ENCODE measurements around the gene SLC40A1.

The SLC40A1 gene

GRCh38 chr2:189580658-189581353, at the start of gene SLC40A1:
Gene SLC40A1, minus strand, starts transcription at chr2:189580786. Its CDS starts 326 bp downstream, at chr2:189580460.
- no peaks in the 10 kb centered on the region for H3K36me3 ChIP-seq (ENCODE audit: control insufficient read depth, insufficient read depth, low read length)
- no peaks in the 10 kb centered on the region for H3K27me3 ChIP-seq (ENCODE audit: control insufficient read depth, insufficient read depth, low read length)
- peaks cover 2% of the 10 kb centered on the region for H3K4me1 ChIP-seq (ENCODE audit: control insufficient read depth, insufficient read depth, low read length)
- peak within 1 kb of the TSS; percentile 83 for H3K4me3 ChIP-seq (ENCODE audit: low read length)
- H3K27ac ChIP-seq (ENCODE audit: low read depth, low read length): peak within 1 kb of the TSS; percentile 72
- H3K9ac ChIP-seq (ENCODE audit: low read length): peak within 1 kb of the TSS; percentile 32

- no peaks in the 10 kb centered on the region for H3K36me3 ChIP-seq (ENCODE audit: control insufficient read depth, insufficient read depth, low read length)
- peaks cover 2% of the 10 kb centered on the region for H3K4me1 ChIP-seq (ENCODE audit: control insufficient read depth, insufficient read depth, low read length)
- H3K27me3 ChIP-seq (ENCODE audit: control insufficient read depth, insufficient read depth, low read length): no peaks in the 10 kb centered on the region
- no peak overlapping the region for H3K4me3 ChIP-seq (ENCODE audit: low read length)
- no peak overlapping the region for H3K9ac ChIP-seq (ENCODE audit: low read length)
- H3K27ac ChIP-seq (ENCODE audit: low read depth, low read length): no peak overlapping the region
Measured at GRCh38 chr2:189629531-189630453, 49.2 kb upstream of the SLC40A1 start.

GRCh38 chr2:189628817-189629530, 48.4 kb upstream of the SLC40A1 start:
- Histone ChIP-seq H3K36me3 (ENCODE audit: control insufficient read depth, insufficient read depth, low read length) (no peaks in the 10 kb centered on the region), H3K9ac (ENCODE audit: low read length) (no peak overlapping the region), H3K4me1 (ENCODE audit: control insufficient read depth, insufficient read depth, low read length) (peaks cover 2% of the 10 kb centered on the region), H3K27ac (ENCODE audit: low read depth, low read length) (no peak overlapping the region), H3K4me3 (ENCODE audit: low read length) (no peak overlapping the region), H3K27me3 (ENCODE audit: control insufficient read depth, insufficient read depth, low read length) (no peaks in the 10 kb centered on the region)

- H3K27ac ChIP-seq (ENCODE audit: low read depth, low read length): no peak overlapping the region
- H3K27me3 ChIP-seq (ENCODE audit: control insufficient read depth, insufficient read depth, low read length): no peaks in the 10 kb centered on the region
- no peak overlapping the region for H3K4me3 ChIP-seq (ENCODE audit: low read length)
- no peaks in the 10 kb centered on the region for H3K36me3 ChIP-seq (ENCODE audit: control insufficient read depth, insufficient read depth, low read length)
- H3K9ac ChIP-seq (ENCODE audit: low read length): no peak overlapping the region
- peaks cover 2% of the 10 kb centered on the region for H3K4me1 ChIP-seq (ENCODE audit: control insufficient read depth, insufficient read depth, low read length)
Measured at GRCh38 chr2:189627789-189628188, 47.2 kb upstream of the SLC40A1 start.

DNA sequence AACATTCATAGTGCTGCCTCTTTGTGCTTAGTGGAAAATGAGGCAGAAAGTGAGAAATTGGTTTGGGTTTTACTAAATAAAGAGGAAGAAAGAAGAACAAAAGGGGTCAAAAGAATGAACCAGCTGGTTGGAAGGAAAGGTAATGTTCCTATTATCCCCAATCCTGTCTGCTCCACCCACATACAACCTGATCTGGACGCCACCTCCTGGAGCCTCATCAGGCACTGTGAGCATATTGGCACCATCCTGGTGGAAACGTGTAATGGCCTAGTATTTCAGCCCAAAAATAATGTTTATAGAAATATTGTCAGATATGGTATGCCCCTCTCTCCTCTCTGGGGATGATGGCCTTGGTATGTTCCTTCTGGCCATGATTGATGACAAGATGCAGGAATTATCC, 45.0 kb upstream of the SLC40A1 start:
- Histone ChIP-seq H3K9ac (ENCODE audit: low read length) (no peak overlapping the region), H3K27me3 (ENCODE audit: control insufficient read depth, insufficient read depth, low read length) (no peaks in the 10 kb centered on the region), H3K4me3 (ENCODE audit: low read length) (no peak overlapping the region)

GRCh38 chr2:189624648-189625355, 44.2 kb upstream of the SLC40A1 start:
- no peak overlapping the region for H3K4me3 ChIP-seq (ENCODE audit: low read length)
- no peaks in the 10 kb centered on the region for H3K27me3 ChIP-seq (ENCODE audit: control insufficient read depth, insufficient read depth, low read length)
- H3K9ac ChIP-seq (ENCODE audit: low read length): no peak overlapping the region
- no peak overlapping the region for H3K27ac ChIP-seq (ENCODE audit: low read depth, low read length)
- H3K36me3 ChIP-seq (ENCODE audit: control insufficient read depth, insufficient read depth, low read length): no peaks in the 10 kb centered on the region
- H3K4me1 ChIP-seq (ENCODE audit: control insufficient read depth, insufficient read depth, low read length): no peaks in the 10 kb centered on the region

More for the DNA sequence above, 45.0 kb upstream of the SLC40A1 start:
- Histone ChIP-seq H3K36me3 (ENCODE audit: control insufficient read depth, insufficient read depth, low read length) (no peaks in the 10 kb centered on the region), H3K27ac (ENCODE audit: low read depth, low read length) (no peak overlapping the region), H3K4me1 (ENCODE audit: control insufficient read depth, insufficient read depth, low read length) (no peaks in the 10 kb centered on the region)

DNA sequence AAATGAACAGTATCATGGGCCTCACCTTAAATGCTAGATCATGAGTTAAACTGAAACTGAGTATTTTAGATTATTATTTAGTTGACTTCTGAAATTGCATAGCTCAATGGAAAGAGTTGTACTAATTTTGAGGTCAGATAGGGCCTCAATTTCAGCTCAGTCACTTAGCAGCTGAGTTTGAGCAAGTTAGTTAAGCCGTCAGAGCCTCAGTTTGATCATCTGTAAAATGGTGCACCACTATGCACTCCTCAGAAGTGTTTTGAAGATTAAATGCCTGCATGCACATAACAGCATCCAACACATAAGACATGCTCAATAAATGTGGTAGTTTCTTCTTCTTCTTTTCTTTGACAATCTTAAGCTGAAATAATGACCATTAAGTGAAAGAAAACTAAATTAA, 42.5 kb upstream of the SLC40A1 start:
- Histone ChIP-seq H3K27me3 (ENCODE audit: control insufficient read depth, insufficient read depth, low read length) (no peaks in the 10 kb centered on the region), H3K27ac (ENCODE audit: low read depth, low read length) (no peak overlapping the region), H3K4me3 (ENCODE audit: low read length) (no peak overlapping the region), H3K4me1 (ENCODE audit: control insufficient read depth, insufficient read depth, low read length) (no peaks in the 10 kb centered on the region), H3K36me3 (ENCODE audit: control insufficient read depth, insufficient read depth, low read length) (no peaks in the 10 kb centered on the region), H3K9ac (ENCODE audit: low read length) (no peak overlapping the region)

DNA sequence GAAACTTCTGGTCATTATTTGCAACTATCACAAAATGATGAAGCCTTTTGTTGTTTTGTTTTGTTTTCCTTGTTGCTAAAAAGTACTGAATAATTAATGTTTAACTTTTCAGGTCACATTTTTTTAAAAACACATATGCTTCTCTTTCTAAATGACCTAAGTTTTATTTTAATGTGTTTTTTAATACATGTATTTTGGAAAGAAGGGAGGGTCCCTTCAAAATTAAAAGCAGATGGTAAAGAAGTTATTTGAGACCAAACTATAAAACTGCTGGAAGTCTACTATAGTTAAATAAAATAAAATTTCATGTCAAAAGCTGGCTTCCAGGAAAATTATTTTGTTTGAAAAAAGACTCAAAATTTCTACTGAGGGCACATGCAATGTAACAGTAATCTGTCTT, 41.2 kb upstream of the SLC40A1 start:
- no peak overlapping the region for H3K27ac ChIP-seq (ENCODE audit: low read depth, low read length)
- H3K9ac ChIP-seq (ENCODE audit: low read length): no peak overlapping the region
- H3K4me1 ChIP-seq (ENCODE audit: control insufficient read depth, insufficient read depth, low read length): no peaks in the 10 kb centered on the region
- no peaks in the 10 kb centered on the region for H3K36me3 ChIP-seq (ENCODE audit: control insufficient read depth, insufficient read depth, low read length)
- H3K27me3 ChIP-seq (ENCODE audit: control insufficient read depth, insufficient read depth, low read length): no peaks in the 10 kb centered on the region
- no peak overlapping the region for H3K4me3 ChIP-seq (ENCODE audit: low read length)

DNA sequence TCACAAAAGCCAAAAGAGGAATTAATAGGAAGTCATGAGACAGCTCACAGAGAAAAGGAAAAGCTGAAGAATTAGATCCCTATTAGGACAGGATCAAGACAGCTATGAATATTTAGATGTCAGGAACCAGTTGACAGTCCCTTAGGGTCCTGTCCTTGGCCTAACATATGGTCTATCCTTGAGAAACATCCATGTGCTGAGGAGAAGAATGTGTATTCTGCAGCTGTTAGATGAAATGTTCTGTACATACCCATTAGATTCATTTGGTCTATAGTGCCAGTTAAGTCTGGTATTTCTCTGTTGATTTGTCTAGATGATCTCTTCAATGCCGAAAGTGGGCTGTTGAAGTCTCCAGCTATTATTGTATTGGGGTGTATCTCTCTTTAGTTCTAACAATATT, 37.6 kb upstream of the SLC40A1 start:
- Histone ChIP-seq H3K4me3 (ENCODE audit: low read length) (no peak overlapping the region), H3K4me1 (ENCODE audit: control insufficient read depth, insufficient read depth, low read length) (no peaks in the 10 kb centered on the region), H3K27ac (ENCODE audit: low read depth, low read length) (no peak overlapping the region)

DNA sequence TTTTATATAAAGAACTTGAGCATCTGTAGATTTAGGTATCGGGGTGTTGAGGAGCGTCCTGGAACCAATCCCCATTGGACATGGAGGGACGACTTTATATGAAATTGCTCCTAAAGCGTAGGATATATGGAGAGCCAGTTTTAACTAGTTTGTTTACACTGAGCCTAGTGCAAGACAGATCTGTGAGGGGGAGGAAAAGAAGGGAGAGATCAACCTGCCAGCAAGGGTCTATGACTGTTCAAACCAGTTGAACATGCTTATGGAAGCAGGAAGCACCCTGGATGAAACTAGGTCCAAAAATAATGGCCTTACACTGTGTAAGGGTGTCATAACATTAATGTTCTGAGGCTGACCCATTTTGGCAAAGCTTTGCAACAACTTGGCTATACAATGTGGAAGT, 34.0 kb upstream of the SLC40A1 start:
- Histone ChIP-seq H3K4me3 (ENCODE audit: low read length) (no peak overlapping the region), H3K27me3 (ENCODE audit: control insufficient read depth, insufficient read depth, low read length) (no peaks in the 10 kb centered on the region), H3K27ac (ENCODE audit: low read depth, low read length) (no peak overlapping the region), H3K9ac (ENCODE audit: low read length) (no peak overlapping the region), H3K36me3 (ENCODE audit: control insufficient read depth, insufficient read depth, low read length) (no peaks in the 10 kb centered on the region), H3K4me1 (ENCODE audit: control insufficient read depth, insufficient read depth, low read length) (no peaks in the 10 kb centered on the region)

More for the DNA sequence above, 37.6 kb upstream of the SLC40A1 start:
- Histone ChIP-seq H3K27me3 (ENCODE audit: control insufficient read depth, insufficient read depth, low read length) (no peaks in the 10 kb centered on the region), H3K36me3 (ENCODE audit: control insufficient read depth, insufficient read depth, low read length) (no peaks in the 10 kb centered on the region), H3K9ac (ENCODE audit: low read length) (no peak overlapping the region)

GRCh38 chr2:189613650-189614420, 33.2 kb upstream of the SLC40A1 start:
- H3K4me1 ChIP-seq (ENCODE audit: control insufficient read depth, insufficient read depth, low read length): no peaks in the 10 kb centered on the region
- H3K27ac ChIP-seq (ENCODE audit: low read depth, low read length): no peak overlapping the region
- H3K4me3 ChIP-seq (ENCODE audit: low read length): no peak overlapping the region
- H3K36me3 ChIP-seq (ENCODE audit: control insufficient read depth, insufficient read depth, low read length): no peaks in the 10 kb centered on the region
- no peaks in the 10 kb centered on the region for H3K27me3 ChIP-seq (ENCODE audit: control insufficient read depth, insufficient read depth, low read length)
- H3K9ac ChIP-seq (ENCODE audit: low read length): no peak overlapping the region
